OCI-LY7 (cell line): ENCODE measurements around the gene CRTC1. TPM values are rescaled to one million over a fixed set of nuclear protein-coding genes. Genes with fewer than 3 reads are reported as not detected.

Experiments
- BruUV-seq: library from RNA; stranded (reverse); fragments of 400-500 nt; replicated peaks from 2 replicates; lab custom pipeline; 2021; lab: Mats Ljungman, UMichigan
- CTCF ChIA-PET: fragments of 300-600 bp; sonication (Branson Sonifier 250); formaldehyde crosslinking; loops from one replicate; lab custom pipeline; 2022; ENCODE audit warnings: antibody characterized with exemption; ENCODE audit not compliant: unreplicated experiment; lab: Charles Lee
- POLR2A ChIA-PET: fragments of 300-600 bp; sonication (Branson Sonifier 250); formaldehyde crosslinking; loops from one replicate; lab custom pipeline; 2022; ENCODE audit warnings: antibody characterized with exemption; lab: Charles Lee
- DNase-seq: peaks from one replicate; pipeline ENCODE4 v3.0.0-alpha.2; 2015; ENCODE audit warnings: low spot score
- H2AFZ ChIP-seq: fragments of 200-600 bp; sonication (generic), shearing (Covaris generic); 2 replicates; pipeline ENCODE4 v1.6.1; 2014; ENCODE audit warnings: mild to moderate bottlenecking, antibody characterized with exemption, low read length, moderate library complexity
- H3K27ac ChIP-seq: fragments of 200-600 bp; sonication (generic); 2 replicates; pipeline ENCODE4 v1.5.1; 2014; ENCODE audit warnings: mixed run types, low read depth, mild to moderate bottlenecking, moderate library complexity, low read length, inconsistent platforms; ENCODE audit not compliant: poor library complexity, severe bottlenecking
- H3K36me3 ChIP-seq: fragments of 200-600 bp; sonication (generic); 2 replicates; pipeline ENCODE4 v1.6.1; 2014; ENCODE audit warnings: mild to moderate bottlenecking, antibody characterized with exemption, low read length, moderate library complexity, mixed read lengths; ENCODE audit not compliant: insufficient read depth
- H3K4me1 ChIP-seq: fragments of 200-600 bp; sonication (generic); 2 replicates; pipeline ENCODE4 v1.5.1; 2014; ENCODE audit warnings: mild to moderate bottlenecking, low read length; ENCODE audit not compliant: insufficient read depth, poor library complexity, severe bottlenecking
- H3K4me2 ChIP-seq: fragments of 200-600 bp; sonication (generic); 2 replicates; pipeline ENCODE4 v1.6.1; 2014; ENCODE audit warnings: mild to moderate bottlenecking, low read length
- H3K4me3 ChIP-seq: fragments of 200-600 bp; sonication (generic); 2 replicates; pipeline ENCODE4 v1.5.1; 2014; ENCODE audit warnings: mild to moderate bottlenecking, low read depth, low read length; ENCODE audit not compliant: poor library complexity, severe bottlenecking
- H3K79me2 ChIP-seq: fragments of 200-600 bp; sonication (generic); 2 replicates; pipeline ENCODE4 v1.6.1; 2016; ENCODE audit warnings: low read depth, mild to moderate bottlenecking, low read length, moderate library complexity, mixed read lengths; ENCODE audit not compliant: insufficient read depth
- H3K9me2 ChIP-seq: fragments of 200-600 bp; sonication (generic); 2 replicates; pipeline ENCODE4 v1.6.1; 2016; ENCODE audit warnings: mild to moderate bottlenecking, low read length, mixed read lengths; ENCODE audit not compliant: insufficient read depth
- H3K9me3 ChIP-seq: fragments of 200-600 bp; sonication (generic); 2 replicates; pipeline ENCODE4 v1.6.1; 2014; ENCODE audit warnings: mild to moderate bottlenecking, mixed run types, low read length, mixed read lengths
- H4K20me1 ChIP-seq: fragments of 200-600 bp; sonication (generic); 2 replicates; pipeline ENCODE4 v1.6.1; 2014; ENCODE audit warnings: mild to moderate bottlenecking, antibody characterized with exemption, low read length, moderate library complexity, mixed read lengths; ENCODE audit not compliant: insufficient read depth
- CTCF ChIP-seq: fragments of 200-600 bp; sonication (generic); conservative IDR thresholded peaks from 2 replicates; pipeline ENCODE4 v1.5.1; 2014; ENCODE audit warnings: mild to moderate bottlenecking, antibody characterized with exemption, low read length, moderate library complexity, mixed read lengths
- EZH2phosphoT487 ChIP-seq: fragments of 200-600 bp; sonication (generic); IDR thresholded peaks from 2 replicates; pipeline ENCODE4 v1.6.1; 2018; ENCODE audit warnings: low read depth, borderline replicate concordance, mild to moderate bottlenecking, mixed run types, antibody characterized with exemption, low read length, moderate library complexity, mixed read lengths
- intact Hi-C: fragments of 100-400 bp; cut with micrococcal nuclease; formaldehyde crosslinking; loops from one replicate; pipeline ENCODE4 v1.10.0; 2022; ENCODE audit not compliant: unreplicated experiment
- total RNA-seq, 2 experiments: library from RNA; depleted of rRNA in 1 of 2; stranded (reverse); fragments of >200 nt in 1 of 2; shearing (Covaris generic) in 1 of 2; gene quantifications; 2 replicates each; pipeline ENCODE4 v1.2.3, GENCODE V29; 2014 to 2022

Gene CRTC1
- total RNA-seq, 2 experiments from 2014 or later, result 4.1 to 10.3 TPM

GRCh38 chr19:18738961-18739690 lies 55.6 kb downstream of the CRTC1 start:
- Histone ChIP-seq H4K20me1 (no peaks in the 10 kb centered on the region), H3K4me3 (no peak overlapping the region), H3K4me1 (no peaks in the 10 kb centered on the region), H3K27ac (no peak overlapping the region), H3K79me2 (no peaks in the 10 kb centered on the region), H3K4me2 (no peak overlapping the region), H3K9me2 (no peaks in the 10 kb centered on the region), H3K9me3 (no peaks in the 10 kb centered on the region), H2AFZ (no peak overlapping the region), H3K36me3 (no peaks in the 10 kb centered on the region)
- no peak for DNase-seq
- intact Hi-C loops, result no loop called here
- ChIA-PET POLR2A (interaction anchor here (0.8 to 1.7 kb wide), 2 partner anchors 9 to 12 kb away, joined by 3 to 4 read pairs; no protein-coding TSS in a partner anchor), CTCF (no interaction called here)
- no TSS peak for BruUV-seq
- no peak for TF ChIP-seq EZH2phosphoT487
- no peak for TF ChIP-seq CTCF

GRCh38 chr19:18741124-18742121 lies 57.9 kb downstream of the CRTC1 start:
- no peak overlapping the region for H3K27ac ChIP-seq
- H3K79me2 ChIP-seq, result no peaks in the 10 kb centered on the region
- ChIA-PET POLR2A (interaction anchor here (0.5 kb wide), 1 partner anchor 65 kb away, joined by 5 read pairs; no protein-coding TSS in a partner anchor), CTCF (interaction anchor here (0.6 kb wide), 1 partner anchor 96 kb away, joined by 3 read pairs; no protein-coding TSS in a partner anchor)
- no peak for TF ChIP-seq EZH2phosphoT487
- no peaks in the 10 kb centered on the region for H3K9me2 ChIP-seq
- intact Hi-C loops, result no loop called here
- H3K4me3 ChIP-seq, result no peak overlapping the region
- H2AFZ ChIP-seq, result no peak overlapping the region
- H3K9me3 ChIP-seq, result no peaks in the 10 kb centered on the region
- H4K20me1 ChIP-seq, result no peaks in the 10 kb centered on the region
- H3K4me2 ChIP-seq, result no peak overlapping the region
- no TSS peak for BruUV-seq
- no peaks in the 10 kb centered on the region for H3K4me1 ChIP-seq
- no peaks in the 10 kb centered on the region for H3K36me3 ChIP-seq
- DNase-seq, result no peak

DNA sequence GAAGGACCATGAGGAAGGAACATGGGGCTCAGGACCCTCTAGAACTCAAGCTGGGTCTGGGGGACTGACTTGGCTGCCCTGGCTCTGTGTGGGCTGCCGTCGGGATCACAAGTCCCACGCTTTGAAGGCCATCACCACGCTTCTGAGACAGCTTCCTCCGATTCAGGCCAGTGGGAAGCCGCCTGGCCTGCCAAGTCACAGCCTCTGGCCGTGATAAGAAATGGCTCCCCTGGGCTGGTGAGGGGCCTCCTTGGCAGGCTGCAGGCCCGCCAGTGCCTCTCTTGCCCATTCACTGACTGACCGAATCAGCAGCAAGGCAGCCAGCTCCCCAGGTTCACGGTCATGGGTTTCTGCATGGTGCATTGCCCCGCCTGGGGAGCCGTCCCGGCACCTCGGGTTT lies 58.8 kb downstream of the CRTC1 start:
- Histone ChIP-seq H3K4me3 (no peak overlapping the region), H4K20me1 (no peaks in the 10 kb centered on the region), H3K79me2 (no peaks in the 10 kb centered on the region), H3K27ac (no peak overlapping the region), H3K4me2 (no peak overlapping the region), H2AFZ (no peak overlapping the region), H3K4me1 (no peaks in the 10 kb centered on the region), H3K36me3 (no peaks in the 10 kb centered on the region), H3K9me2 (no peaks in the 10 kb centered on the region), H3K9me3 (no peaks in the 10 kb centered on the region)
- no peak for DNase-seq
- intact Hi-C loops, result no loop called here
- no TSS peak for BruUV-seq
- POLR2A ChIA-PET, result no interaction called here
- CTCF ChIA-PET, result no interaction called here
- no peak for TF ChIP-seq CTCF
